ENCODE results near the gene MED13. TPM values are rescaled to one million over a fixed set of nuclear protein-coding genes. Genes with fewer than 3 reads are reported as not detected.

MED13 gene
- total and polyA plus RNA-seq, 11 donors = 5.6 to 59.1 (median 38.9) TPM

DNA sequence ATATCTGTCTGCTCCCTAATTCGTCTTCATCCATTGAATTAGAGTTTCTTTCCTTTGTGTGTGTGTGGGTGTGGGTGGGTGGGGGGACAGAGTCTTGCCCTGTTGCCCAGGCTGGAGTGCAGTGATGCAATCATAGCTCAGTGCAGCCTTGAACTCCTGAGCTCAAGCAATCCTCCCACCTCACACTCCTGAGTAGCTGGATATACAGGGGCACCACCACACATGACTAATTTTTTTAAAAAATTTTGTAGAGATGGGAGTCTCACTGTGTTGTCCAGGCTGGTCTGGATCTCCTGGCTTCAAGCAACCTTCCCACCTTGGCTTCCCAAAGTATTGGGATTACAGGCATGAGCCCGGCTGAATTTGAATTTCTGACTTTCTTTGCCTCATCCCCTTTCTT is 34.5 kb upstream of the MED13 start:
- Histone ChIP-seq H3K4me3 (no peak overlapping the region), H3K27me3 (no peaks in the 10 kb centered on the region), H3K27ac (no peak overlapping the region), H3K4me1 (no peaks in the 10 kb centered on the region), H3K9me3 (no peaks in the 10 kb centered on the region), H3K36me3 (no peaks in the 10 kb centered on the region)
- intact Hi-C loops (cut with DNase I) = no loop called here
- WGBS, 4 donors = 80 to 86% (median 82%) methylated on average over 2 of the region's 2 CpGs
- DNase-seq = no peak
- ATAC-seq = no peak
- TF ChIP-seq, protein P1, sequence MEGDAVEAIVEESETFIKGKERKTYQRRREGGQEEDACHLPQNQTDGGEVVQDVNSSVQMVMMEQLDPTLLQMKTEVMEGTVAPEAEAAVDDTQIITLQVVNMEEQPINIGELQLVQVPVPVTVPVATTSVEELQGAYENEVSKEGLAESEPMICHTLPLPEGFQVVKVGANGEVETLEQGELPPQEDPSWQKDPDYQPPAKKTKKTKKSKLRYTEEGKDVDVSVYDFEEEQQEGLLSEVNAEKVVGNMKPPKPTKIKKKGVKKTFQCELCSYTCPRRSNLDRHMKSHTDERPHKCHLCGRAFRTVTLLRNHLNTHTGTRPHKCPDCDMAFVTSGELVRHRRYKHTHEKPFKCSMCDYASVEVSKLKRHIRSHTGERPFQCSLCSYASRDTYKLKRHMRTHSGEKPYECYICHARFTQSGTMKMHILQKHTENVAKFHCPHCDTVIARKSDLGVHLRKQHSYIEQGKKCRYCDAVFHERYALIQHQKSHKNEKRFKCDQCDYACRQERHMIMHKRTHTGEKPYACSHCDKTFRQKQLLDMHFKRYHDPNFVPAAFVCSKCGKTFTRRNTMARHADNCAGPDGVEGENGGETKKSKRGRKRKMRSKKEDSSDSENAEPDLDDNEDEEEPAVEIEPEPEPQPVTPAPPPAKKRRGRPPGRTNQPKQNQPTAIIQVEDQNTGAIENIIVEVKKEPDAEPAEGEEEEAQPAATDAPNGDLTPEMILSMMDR (IDR thresholded peaks at IDR 0.05) = no peak
- no peak for TF ChIP-seq POLR2A (IDR thresholded peaks at IDR 0.05)

GRCh38 chr17:62098623-62099231 is 33.6 kb upstream of the MED13 start:
- H3K27ac ChIP-seq = no peak overlapping the region

DNA sequence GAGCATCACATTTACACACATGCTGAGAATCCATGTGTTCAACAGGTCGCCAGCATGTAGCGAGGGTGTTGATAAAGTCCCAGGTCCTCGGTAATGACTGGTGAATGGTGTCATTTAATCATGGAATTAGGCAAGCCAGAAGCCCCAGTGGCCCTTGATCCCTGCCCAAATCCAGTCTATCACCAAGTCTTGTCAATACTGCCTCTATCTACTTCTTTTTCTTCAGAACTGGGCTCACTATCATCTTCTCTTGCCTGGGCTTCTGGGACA is 31.3 kb upstream of the MED13 start:
- ATAC-seq (no peak), DNase-seq (no peak)
- TF ChIP-seq, protein P1 (IDR thresholded peaks at IDR 0.05) = no peak
- TF ChIP-seq POLR2A (IDR thresholded peaks at IDR 0.05) = no peak
- Histone ChIP-seq H3K27ac (no peak overlapping the region), H3K36me3 (no peaks in the 10 kb centered on the region), H3K9me3 (no peaks in the 10 kb centered on the region), H3K27me3 (no peaks in the 10 kb centered on the region), H3K4me1 (no peaks in the 10 kb centered on the region), H3K4me3 (no peak overlapping the region)
- intact Hi-C loops (cut with DNase I) = no loop called here
- 82 to 95% (median 89%) methylated on average over 3 of the region's 3 CpGs for WGBS, 4 donors

More at GRCh38 chr17:62098623-62099231, 33.6 kb upstream of the MED13 start:
- TF ChIP-seq, protein P1 (IDR thresholded peaks at IDR 0.05) = no peak
- TF ChIP-seq POLR2A (IDR thresholded peaks at IDR 0.05) = no peak
- Histone ChIP-seq H3K27me3 (no peaks in the 10 kb centered on the region), H3K4me3 (no peak overlapping the region), H3K9me3 (no peaks in the 10 kb centered on the region), H3K4me1 (no peaks in the 10 kb centered on the region), H3K36me3 (no peaks in the 10 kb centered on the region)
- DNase-seq = no peak
- 82 to 84% (median 83%) methylated on average over 4 of the region's 4 CpGs for WGBS, 4 donors
- no peak for ATAC-seq
- intact Hi-C loops (cut with DNase I) = no loop called here

DNA sequence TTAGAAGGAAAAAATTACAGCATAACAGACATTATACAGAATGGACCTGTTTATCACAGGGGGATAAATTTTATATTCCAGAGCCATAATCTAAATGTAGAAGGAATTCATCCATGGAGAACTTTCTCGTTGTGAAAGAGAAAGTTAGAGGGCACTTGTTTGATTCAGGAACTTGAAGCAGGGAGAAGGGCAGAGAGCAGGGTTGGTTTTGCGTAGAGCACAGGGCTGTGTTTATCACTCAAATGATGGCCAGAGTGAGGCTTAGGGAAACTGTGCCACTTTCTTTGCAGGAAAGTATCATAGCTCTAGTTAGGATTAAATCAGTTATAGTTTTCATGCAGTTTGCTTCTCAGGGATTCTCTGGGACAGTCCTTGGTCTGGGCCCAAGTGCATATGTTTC is 29.1 kb upstream of the MED13 start:
- no peak overlapping the region for H3K27ac ChIP-seq
- no peaks in the 10 kb centered on the region for H3K27me3 ChIP-seq
- no peak overlapping the region for H3K4me3 ChIP-seq
- no peaks in the 10 kb centered on the region for H3K4me1 ChIP-seq
- DNase-seq (no peak), ATAC-seq (no peak)
- intact Hi-C loops (cut with DNase I) = no loop called here
- WGBS, 4 donors = 25 to 70% (median 62%) methylated on average over 2 of the region's 2 CpGs
- no peaks in the 10 kb centered on the region for H3K36me3 ChIP-seq
- no peak for TF ChIP-seq POLR2A (IDR thresholded peaks at IDR 0.05)
- TF ChIP-seq, protein P1 (IDR thresholded peaks at IDR 0.05) = no peak
- no peaks in the 10 kb centered on the region for H3K9me3 ChIP-seq
